ENCODE measurements around the gene HTR3B. TPM values are rescaled to one million over a fixed set of nuclear protein-coding genes. Genes with fewer than 3 reads are reported as not detected.
"Not testable (repeated sequence)": the region's sequence is repeated elsewhere in the genome, so short reads cannot be mapped to it uniquely, and the experiment has no call there.

Gene HTR3B
- polyA plus RNA-seq, 1 donor (not counting 4 experiments of a cell fraction or from before 2014, with no cell fraction given): not detected

- dilution Hi-C loops (cut with MboI; ENCODE audit: extremely low pct_ligation_motif_present, low sequenced_read_pairs): no loop called here
- no peak overlapping the region for H3K4me2 ChIP-seq (ENCODE audit: control insufficient read depth, extremely low read depth, insufficient read depth, low read depth, low read length)
Observed at GRCh38 chr11:113928311-113928710, 23.7 kb downstream of the HTR3B start.

GRCh38 chr11:113932788-113933187 lies 28.2 kb downstream of the HTR3B start:
- Histone ChIP-seq H3K4me2 (ENCODE audit: control insufficient read depth, extremely low read depth, insufficient read depth, low read depth, low read length) (no peak overlapping the region), H4K20me1 (ENCODE audit: control insufficient read depth, extremely low read depth, insufficient read depth, low read length) (no peaks in the 10 kb centered on the region), H3K27me3 (ENCODE audit: control insufficient read depth, extremely low read depth, insufficient read depth, low read length) (no peaks in the 10 kb centered on the region), H3K79me2 (ENCODE audit: control insufficient read depth, insufficient read depth, low read length) (no peaks in the 10 kb centered on the region), H3K4me3 (ENCODE audit: control insufficient read depth in 2 of 3, extremely low read depth in 1 of 3, insufficient read depth in 2 of 3, low read depth in 1 of 3, low read length in 3 of 3) (no peak overlapping the region), H3K9me3 (ENCODE audit: control insufficient read depth, low read depth, low read length) (no peaks in the 10 kb centered on the region), H3K9ac (ENCODE audit: control insufficient read depth, extremely low read depth, insufficient read depth, low read length) (no peak overlapping the region), H3K36me3 (ENCODE audit: control insufficient read depth in 2 of 2, extremely low read depth in 1 of 2, insufficient read depth in 2 of 2, low read length in 2 of 2) (no peaks in the 10 kb centered on the region), H3K9me1 (ENCODE audit: control insufficient read depth, extremely low read depth, insufficient read depth, low read length) (no peaks in the 10 kb centered on the region), H3K27ac (ENCODE audit: control insufficient read depth, insufficient read depth, low read length) (no peak overlapping the region), H2AFZ (ENCODE audit: control insufficient read depth, low read length) (no peak overlapping the region), H3K4me1 (ENCODE audit: control insufficient read depth, extremely low read depth, insufficient read depth, low read length) (no peaks in the 10 kb centered on the region)
- DNase-seq (ENCODE audit: low read depth, low spot score) (no peak), FAIRE-seq (no peak)
- no peak for TF ChIP-seq CTCF (optimal IDR thresholded peaks at IDR 0.05 in 1 of 3, IDR thresholded peaks at IDR 0.05 in 1 of 3, conservative IDR thresholded peaks at IDR 0.05 in 1 of 3; ENCODE audit: extremely low read depth in 1 of 3, insufficient read depth in 2 of 3, low read length in 3 of 3)
- no peak for TF ChIP-seq EZH2 (IDR thresholded peaks at IDR 0.05; ENCODE audit: low read length)
- dilution Hi-C loops (cut with MboI; ENCODE audit: extremely low pct_ligation_motif_present, low sequenced_read_pairs): no loop called here

More at GRCh38 chr11:113928311-113928710, 23.7 kb downstream of the HTR3B start:
- no peak for TF ChIP-seq EZH2 (IDR thresholded peaks at IDR 0.05; ENCODE audit: low read length)
- no peak for TF ChIP-seq CTCF (optimal IDR thresholded peaks at IDR 0.05 in 1 of 3, IDR thresholded peaks at IDR 0.05 in 1 of 3, conservative IDR thresholded peaks at IDR 0.05 in 1 of 3; ENCODE audit: extremely low read depth in 1 of 3, insufficient read depth in 2 of 3, low read length in 3 of 3)
- Histone ChIP-seq H3K9me1 (ENCODE audit: control insufficient read depth, extremely low read depth, insufficient read depth, low read length) (no peaks in the 10 kb centered on the region), H3K27me3 (ENCODE audit: control insufficient read depth, extremely low read depth, insufficient read depth, low read length) (no peaks in the 10 kb centered on the region), H3K4me1 (ENCODE audit: control insufficient read depth, extremely low read depth, insufficient read depth, low read length) (no peaks in the 10 kb centered on the region), H3K9me3 (ENCODE audit: control insufficient read depth, low read depth, low read length) (no peaks in the 10 kb centered on the region), H3K9ac (ENCODE audit: control insufficient read depth, extremely low read depth, insufficient read depth, low read length) (no peak overlapping the region), H3K36me3 (ENCODE audit: control insufficient read depth in 2 of 2, extremely low read depth in 1 of 2, insufficient read depth in 2 of 2, low read length in 2 of 2) (no peaks in the 10 kb centered on the region), H4K20me1 (ENCODE audit: control insufficient read depth, extremely low read depth, insufficient read depth, low read length) (no peaks in the 10 kb centered on the region), H3K27ac (ENCODE audit: control insufficient read depth, insufficient read depth, low read length) (no peak overlapping the region), H3K4me3 (ENCODE audit: control insufficient read depth in 2 of 3, extremely low read depth in 1 of 3, insufficient read depth in 2 of 3, low read depth in 1 of 3, low read length in 3 of 3) (no peak overlapping the region), H3K79me2 (ENCODE audit: control insufficient read depth, insufficient read depth, low read length) (no peaks in the 10 kb centered on the region), H2AFZ (ENCODE audit: control insufficient read depth, low read length) (no peak overlapping the region)
- DNase-seq (ENCODE audit: low read depth, low spot score) (no peak), FAIRE-seq (no peak)

- DNase-seq (ENCODE audit: low read depth, low spot score); H3K4me2 ChIP-seq (ENCODE audit: control insufficient read depth, extremely low read depth, insufficient read depth, low read depth, low read length); H3K9me3 ChIP-seq (ENCODE audit: control insufficient read depth, low read depth, low read length); H3K79me2 ChIP-seq (ENCODE audit: control insufficient read depth, insufficient read depth, low read length); H3K9ac ChIP-seq (ENCODE audit: control insufficient read depth, extremely low read depth, insufficient read depth, low read length); H4K20me1 ChIP-seq (ENCODE audit: control insufficient read depth, extremely low read depth, insufficient read depth, low read length); FAIRE-seq; H3K9me1 ChIP-seq (ENCODE audit: control insufficient read depth, extremely low read depth, insufficient read depth, low read length); H3K27me3 ChIP-seq (ENCODE audit: control insufficient read depth, extremely low read depth, insufficient read depth, low read length); H3K27ac ChIP-seq (ENCODE audit: control insufficient read depth, insufficient read depth, low read length); H3K4me1 ChIP-seq (ENCODE audit: control insufficient read depth, extremely low read depth, insufficient read depth, low read length); H2AFZ ChIP-seq (ENCODE audit: control insufficient read depth, low read length); H3K4me3 ChIP-seq (ENCODE audit: control insufficient read depth in 2 of 3, extremely low read depth in 1 of 3, insufficient read depth in 2 of 3, low read depth in 1 of 3, low read length in 3 of 3); H3K36me3 ChIP-seq (ENCODE audit: control insufficient read depth in 2 of 2, extremely low read depth in 1 of 2, insufficient read depth in 2 of 2, low read length in 2 of 2); dilution Hi-C loops (cut with MboI; ENCODE audit: extremely low pct_ligation_motif_present, low sequenced_read_pairs): not testable (repeated sequence)
Observed at GRCh38 chr11:113934193-113934592, 29.6 kb downstream of the HTR3B start.

All from keratinocyte (primary cell).